Sciatic nerve (tissue), 2 donors: ENCODE data around the gene CMTM5. TPM values are rescaled to one million over a fixed set of nuclear protein-coding genes. Genes with fewer than 3 reads are reported as not detected.
"Not testable (repeated sequence)": the region's sequence is repeated elsewhere in the genome, so short reads cannot be mapped to it uniquely, and the experiment has no call there.

ENCODE experiments used
- ATAC-seq: fragments of 200-7000 bp; cut with Tn5 transposase; one replicate; pipeline ENCODE4 v1.9.1; 2020; ENCODE audit warnings: mild to moderate bottlenecking, moderate library complexity
- DNase-seq: peaks from one replicate; pipeline ENCODE4 v3.0.0-alpha.2; 2020; ENCODE audit warnings: low spot score
- intact Hi-C: fragments of 100-400 bp; cut with DNase I; formaldehyde crosslinking; loops from one replicate; pipeline ENCODE4 v1.14.2; 2022
- total RNA-seq: library from RNA; stranded (reverse); fragmentation: NEBNext Ultra II Directional; extraction: Animal tissue kit (Norgen Biotek cat#: 25700); gene quantifications from one replicate; pipeline ENCODE4 v1.2.1, GENCODE V29; 2021
- donor health status: DM: no; HTN: no; CAD: no.
- donor health status: DM: no; HTN: no; CAD: no.

CMTM5 gene
- total RNA-seq, 1 donor from 2014 or later, result 75.3 TPM

DNA sequence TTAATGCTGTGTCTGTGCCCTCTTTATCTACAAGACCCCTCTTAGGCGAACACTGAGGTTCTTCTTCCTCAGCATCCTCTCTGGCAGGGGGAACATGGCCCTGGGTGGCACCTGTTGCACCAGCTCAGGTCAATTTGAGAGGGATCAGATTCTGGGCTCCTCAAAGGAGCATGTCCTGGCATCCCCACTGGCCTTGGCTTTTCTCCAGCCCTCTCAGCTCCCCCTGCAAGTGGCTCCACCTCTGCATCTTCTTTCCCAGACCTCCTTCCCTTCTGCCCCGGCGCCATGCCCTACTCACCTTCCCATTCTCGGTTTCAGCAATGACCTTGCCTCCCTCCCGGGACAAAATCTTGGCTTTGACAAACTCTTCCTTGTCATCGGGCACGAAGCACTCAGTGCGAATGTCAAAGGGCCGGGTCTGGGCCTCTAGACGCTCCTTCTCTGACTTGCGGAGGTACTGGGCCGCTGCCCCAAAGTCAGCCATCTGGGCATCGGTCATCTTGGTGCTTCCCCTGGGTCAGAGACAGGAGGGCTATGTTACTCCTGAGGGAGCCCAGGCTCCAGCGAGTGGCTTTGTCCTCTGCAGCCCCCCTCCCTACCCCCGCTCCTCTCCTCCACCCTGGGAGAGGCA, 30.0 kb downstream of the CMTM5 start:
- DNase-seq (no peak), ATAC-seq (no peak)
- intact Hi-C loops, result no loop called here

DNA sequence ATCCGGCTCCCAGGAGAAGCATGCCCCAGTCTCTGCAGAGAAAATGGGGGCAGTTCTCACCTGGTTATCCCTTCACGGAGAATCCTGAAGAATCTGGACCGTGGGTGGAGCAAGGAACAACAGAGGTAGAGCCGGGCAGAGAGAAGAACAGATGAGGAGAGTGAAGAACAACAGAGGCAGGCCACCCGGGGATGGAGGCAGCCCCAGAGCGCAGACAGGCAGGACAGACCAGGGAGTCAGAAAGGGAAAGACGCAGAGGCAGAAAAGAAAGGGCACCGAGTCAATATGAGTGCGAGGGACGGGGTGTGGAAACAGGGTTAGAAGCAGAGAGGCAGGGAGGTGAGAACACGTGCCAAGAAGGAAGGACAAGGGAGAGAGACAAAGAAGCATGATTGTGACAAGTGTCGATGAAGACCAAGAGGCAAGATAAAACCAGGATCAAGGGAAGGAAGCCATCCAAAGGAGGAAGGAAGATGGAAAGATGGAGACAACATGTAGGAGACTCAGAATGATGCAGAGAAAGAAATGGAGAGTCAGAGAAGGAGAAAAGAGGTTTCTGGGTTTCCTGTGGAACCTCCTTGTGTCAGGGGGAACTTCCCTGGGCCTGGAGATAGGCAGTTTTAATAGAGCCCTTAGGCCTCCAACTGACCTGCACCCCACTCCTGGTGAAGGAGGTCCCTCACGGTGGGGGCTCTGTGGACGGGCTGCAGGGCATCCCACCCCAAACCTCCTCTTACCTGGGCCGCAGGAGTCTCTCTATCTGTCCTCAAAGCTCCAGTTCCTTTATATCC, 30.9 kb downstream of the CMTM5 start, which contains the start of gene MYH6:
Gene MYH6, minus strand, starts transcription at position 758 of the 791 bp plus-strand sequence. CDS start 1,050 bp downstream, outside the sequence.
- ATAC-seq, result no peak
- intact Hi-C loops, result no loop called here
- no peak for DNase-seq

DNA sequence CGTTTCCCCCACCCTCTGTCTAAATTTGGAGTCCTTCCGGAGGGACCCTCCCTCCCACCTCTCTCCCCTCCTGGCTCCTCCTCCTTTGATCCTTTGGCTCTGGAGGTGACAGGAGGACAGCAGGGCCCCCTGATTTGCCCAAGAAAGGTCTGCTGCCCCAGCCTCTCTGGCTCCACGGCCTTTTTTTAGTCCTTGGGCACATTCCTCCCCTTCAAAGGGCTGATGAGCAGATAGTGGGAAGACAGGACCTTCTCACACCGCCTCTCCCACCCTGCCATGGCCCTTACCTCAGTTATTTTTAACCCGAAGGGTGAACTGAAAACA, 31.4 kb downstream of the CMTM5 start:
- ATAC-seq, result no peak
- DNase-seq, result no peak
- intact Hi-C loops, result no loop called here

DNA sequence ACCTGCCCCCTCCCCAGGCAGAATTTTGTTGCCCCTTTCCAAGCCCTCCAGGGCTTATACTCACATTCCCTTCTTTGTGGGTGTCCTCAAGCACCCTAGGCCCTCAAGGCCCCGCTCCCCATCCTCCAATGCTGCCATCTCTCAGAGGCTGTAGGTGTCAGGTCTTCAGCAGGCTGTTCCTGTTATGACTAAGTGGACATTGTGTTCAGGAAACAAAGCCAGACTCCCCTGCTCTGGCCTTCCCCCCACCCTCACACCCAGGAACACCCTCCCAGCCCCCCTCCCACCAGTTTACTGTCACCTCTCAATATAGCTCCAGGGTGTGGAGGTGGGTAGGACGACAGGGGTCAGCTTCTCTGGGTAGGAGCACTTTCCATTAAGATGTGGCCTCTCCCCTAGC, 32.6 kb downstream of the CMTM5 start:
- ATAC-seq, result no peak
- no peak for DNase-seq
- intact Hi-C loops, result no loop called here

DNA sequence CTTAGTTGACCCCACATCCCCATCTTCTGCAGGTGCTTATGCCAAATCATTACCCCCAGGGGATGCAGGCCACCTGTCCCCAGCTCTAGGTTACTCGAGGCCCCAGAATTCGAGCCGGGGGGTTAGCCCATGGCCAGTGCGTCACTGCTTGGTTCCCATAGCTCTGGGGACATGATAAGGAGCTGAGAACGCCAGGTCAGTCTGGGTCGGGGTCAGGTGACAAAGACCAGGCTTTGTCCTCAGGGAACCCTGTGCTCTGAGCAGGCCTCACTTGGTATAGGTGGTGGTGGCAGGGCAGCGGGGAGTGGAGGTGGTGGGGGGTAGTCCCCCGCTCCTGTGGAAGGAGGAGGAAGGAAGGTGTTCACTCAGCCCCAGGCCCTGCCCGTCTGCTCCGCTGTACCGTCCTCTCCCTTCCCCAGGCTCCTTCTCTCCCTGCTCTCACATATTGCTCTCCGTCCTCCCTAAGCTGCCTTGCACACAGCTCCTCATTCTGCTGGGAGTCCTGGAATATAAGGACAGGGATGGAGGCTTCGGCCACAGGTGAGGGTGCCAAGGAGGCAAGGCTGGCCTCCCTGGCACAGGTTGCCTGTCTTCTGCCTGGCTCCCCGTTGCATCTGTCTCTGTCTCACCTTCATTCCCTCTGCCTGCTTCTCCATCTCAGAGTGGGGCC, 33.3 kb downstream of the CMTM5 start:
- DNase-seq, result no peak
- intact Hi-C loops, result no loop called here
- no peak for ATAC-seq

DNA sequence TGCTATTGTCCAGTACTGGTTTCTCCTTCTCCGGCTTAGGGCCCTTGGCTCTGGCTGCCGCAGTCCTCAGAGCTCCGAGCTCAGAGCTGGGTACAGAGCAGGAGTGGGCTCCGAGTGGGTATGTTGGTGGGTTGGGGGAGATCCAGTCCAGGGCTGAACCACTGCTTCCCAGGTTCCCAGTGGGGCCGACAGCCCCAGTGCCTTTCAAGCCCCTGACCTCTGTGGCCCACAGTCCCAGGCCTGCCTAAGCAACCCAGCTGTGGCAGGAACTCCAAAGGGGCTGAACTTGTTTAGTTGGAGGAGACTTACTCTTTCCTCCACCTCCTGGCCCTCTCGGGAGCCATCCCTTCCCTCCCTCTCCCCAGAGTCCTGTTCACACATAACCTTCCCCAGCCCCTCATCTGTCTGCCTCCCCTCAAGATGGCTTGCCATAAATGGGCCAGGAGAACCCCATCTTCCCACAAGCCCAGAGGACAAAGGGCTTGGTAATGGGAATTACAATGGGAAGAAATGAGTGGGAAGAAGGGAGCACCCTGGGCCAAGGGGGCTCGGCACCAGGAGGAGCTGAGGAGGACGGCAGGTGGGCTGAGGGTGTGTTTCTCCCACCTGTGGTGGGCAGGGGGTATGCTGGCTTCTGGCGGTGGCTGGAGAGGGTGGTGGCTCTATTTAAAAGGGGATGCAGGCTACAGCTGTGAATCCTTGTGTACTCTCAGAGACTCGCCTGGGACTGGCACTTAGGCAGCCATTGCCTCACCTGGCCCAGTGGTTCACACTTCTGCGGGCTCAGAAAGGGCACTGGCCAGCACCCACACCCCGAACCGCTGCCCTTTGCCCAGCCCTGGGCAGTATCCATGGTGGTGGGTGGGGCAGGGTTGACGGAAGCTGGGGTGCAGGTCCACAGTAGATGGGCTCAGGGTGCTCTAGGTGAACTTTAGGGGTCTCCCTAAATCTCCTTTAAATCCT, 35.0 kb downstream of the CMTM5 start:
- ATAC-seq (no peak), DNase-seq (no peak)
- intact Hi-C loops, result no loop called here

DNA sequence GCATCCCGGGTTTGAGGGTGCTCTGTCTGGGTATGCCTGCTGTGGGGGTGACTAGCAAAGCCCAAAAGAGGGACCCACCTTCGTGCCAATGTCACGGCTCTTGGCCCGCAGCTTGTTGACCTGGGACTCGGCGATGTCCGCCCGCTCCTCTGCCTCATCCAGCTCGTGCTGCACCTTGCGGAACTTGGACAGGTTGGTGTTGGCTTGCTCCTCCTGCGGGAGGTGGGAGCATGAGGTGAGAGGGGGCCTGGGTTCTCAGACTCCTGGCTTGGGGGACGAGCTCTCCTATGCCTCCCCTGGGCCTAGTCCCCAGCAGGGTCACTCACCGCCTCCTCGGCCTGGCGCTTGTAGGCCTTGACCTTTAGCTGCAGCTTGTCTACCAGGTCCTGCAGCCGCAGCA, 36.8 kb downstream of the CMTM5 start:
- intact Hi-C loops, result no loop called here
- ATAC-seq (no peak), DNase-seq (no peak)

DNA sequence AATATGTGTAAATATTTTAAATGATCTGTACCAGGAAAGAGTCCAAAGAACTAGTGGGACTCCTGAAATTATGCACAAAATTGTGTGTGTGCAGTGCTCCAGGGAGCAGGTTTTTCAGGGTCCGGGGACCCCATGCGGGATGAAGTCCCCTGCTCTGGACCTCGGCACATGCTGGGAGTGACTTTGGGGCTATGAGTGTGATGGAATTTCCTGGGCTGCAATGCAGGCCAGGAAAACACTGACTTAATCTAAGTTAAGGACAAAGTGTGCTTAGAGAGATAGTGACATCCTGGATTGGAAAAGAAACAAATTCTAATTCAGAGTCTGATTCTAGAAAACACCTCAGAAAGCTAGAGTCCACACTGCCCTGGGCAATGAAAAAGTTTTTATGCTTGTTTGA, 37.4 kb downstream of the CMTM5 start:
- intact Hi-C loops, result no loop called here
- ATAC-seq (no peak), DNase-seq (no peak)

DNA sequence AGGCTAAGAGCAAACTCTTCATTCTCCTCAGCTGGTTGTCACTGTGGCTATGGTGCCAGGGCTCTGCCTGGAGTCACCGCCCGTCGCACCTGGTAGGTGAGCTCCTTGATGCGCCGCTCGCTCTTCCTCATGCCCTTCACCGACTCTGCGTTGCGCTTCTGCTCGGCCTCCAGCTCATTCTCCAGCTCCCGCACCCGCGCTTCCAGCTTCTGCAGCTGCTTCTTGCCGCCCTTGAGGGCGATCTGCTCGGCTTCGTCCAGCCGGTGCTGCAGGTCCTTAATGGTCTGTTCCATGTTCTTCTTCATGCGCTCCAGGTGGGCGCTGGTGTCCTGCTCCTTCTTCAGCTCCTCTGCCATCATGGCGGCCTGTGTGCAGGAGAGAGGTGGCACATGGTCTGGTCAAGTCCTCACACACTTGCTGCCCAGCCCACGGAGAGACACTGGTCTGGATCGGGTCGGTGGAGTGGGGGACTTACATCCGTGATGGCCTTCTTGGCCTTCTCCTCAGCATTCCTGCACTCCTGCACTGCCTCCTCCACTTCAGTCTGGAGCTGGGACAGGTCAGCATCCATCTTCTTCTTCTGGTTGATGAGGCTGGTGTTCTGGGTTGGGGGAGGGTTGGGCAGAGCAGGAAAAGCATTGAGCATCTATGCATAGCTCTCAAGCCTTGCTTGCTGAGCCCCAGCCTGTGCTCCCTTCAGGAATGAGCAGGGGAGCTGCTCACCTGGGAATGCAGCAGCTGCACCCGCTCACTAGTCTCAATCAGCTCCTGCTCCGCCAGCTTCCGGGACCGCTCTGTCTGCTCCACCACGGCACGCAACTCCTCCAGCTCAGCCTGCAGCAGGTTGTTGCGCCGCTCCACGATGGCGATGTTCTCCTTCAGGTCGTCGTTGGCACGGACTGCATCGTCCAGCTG, 38.3 kb downstream of the CMTM5 start:
- intact Hi-C loops, result no loop called here
- ATAC-seq (no peak), DNase-seq (no peak)

DNA sequence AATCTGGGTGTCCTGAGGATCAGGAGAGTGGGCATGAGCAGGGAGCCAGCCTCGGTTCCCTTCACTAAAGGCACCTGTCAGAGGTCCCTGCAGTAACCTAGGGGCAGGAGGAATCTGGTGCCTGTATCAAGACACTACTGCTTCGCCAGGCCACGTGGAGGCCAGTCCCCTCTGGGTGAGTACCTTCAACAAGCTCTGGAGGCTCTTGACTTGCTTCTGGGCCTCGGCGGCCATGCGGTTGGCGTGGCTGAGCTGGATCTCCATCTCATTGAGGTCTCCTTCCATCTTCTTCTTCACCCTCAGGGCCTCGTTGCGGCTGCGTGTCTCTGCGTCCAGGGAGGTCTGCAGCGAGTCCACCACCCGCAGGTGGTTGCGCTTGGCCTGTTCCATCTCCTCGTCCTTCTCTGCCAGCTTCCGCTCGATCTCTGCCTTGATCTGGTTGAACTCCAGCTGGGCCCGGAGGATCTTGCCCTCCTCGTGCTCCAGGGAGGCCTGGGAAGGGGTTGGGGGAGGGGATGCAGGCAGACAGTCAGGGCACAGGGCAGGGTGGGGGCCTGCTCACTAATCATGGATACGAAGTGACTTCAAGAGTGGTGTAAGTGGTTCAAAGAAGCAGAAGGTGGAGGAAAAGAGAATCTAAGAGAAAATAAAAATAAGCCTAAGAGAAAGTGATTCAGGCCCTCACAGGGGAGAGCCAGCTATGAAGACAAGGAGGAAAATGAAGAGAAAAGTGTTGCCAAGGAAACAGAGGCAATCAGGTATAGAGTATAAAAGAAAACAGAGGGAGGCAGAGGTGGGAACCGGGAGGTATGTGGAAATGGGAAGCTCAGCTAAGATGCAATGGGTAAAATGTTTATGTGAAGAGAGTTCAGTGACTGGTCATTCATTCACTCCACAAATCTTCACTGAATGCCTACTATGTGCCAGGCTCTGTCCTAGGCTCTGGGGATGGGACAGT, 39.3 kb downstream of the CMTM5 start:
- intact Hi-C loops, result no loop called here
- DNase-seq (no peak), ATAC-seq (no peak)

DNA sequence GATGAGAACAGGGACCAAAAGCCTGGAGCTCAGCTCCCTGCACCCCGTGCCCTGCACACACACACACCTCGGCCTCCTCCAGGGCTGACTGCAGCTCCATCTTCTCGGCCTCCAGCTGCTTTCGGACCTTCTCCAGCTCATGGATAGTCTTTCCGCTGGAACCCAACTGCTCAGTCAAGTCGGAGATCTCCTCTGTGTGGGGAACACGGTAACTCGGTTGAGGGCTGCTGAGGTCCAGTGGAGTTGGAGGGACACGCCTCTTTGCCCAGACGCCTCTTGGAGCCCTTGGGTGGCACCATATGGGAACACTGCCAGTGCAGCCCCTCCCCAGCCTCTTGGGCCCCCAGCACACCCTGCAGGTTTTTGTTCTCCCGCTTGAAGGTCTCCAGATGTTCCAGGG, 40.0 kb downstream of the CMTM5 start:
- DNase-seq, result no peak
- no peak for ATAC-seq
- intact Hi-C loops, result no loop called here

DNA sequence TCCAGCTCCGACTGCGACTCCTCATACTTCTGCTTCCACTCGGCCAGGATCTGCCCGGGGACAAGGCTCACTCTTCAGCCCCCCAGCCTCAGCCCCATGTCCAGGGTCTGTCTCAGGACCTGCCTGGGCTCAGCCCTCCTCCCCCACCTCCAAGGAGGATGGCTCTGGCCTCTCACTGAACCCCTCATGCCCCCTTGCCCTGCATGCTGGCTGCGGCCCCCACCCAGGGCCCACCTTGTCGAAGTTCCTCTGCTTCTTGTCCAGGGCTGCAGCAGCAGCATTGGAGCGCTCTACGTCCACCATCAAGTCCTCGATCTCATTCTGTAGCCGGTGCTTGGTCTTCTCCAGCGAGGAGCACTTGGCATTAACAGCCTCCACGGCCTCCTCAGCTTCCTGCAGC, 40.4 kb downstream of the CMTM5 start:
- ATAC-seq, DNase-seq, intact Hi-C loops: not testable (repeated sequence)

DNA sequence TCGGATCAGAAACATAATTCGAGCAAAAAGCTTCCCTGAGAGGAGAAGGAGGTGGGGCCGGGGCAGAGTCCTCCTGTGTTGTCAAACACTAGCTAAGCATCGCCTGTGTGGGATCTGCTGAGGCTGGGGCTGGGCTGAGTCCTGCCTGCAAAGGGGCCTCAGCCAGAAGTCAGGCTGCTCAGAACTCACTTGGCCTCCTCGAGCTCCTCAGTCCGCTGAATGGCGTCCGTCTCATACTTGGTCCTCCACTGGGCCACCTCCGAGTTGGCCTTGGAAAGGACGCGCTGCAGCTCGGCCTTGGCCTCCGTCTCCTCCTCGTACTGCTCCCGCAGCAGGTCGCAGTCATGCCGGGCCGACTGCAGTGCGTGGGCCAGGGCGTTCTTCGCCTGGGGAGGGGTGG, 41.2 kb downstream of the CMTM5 start:
- DNase-seq (no peak), ATAC-seq (no peak)
- intact Hi-C loops, result no loop called here

DNA sequence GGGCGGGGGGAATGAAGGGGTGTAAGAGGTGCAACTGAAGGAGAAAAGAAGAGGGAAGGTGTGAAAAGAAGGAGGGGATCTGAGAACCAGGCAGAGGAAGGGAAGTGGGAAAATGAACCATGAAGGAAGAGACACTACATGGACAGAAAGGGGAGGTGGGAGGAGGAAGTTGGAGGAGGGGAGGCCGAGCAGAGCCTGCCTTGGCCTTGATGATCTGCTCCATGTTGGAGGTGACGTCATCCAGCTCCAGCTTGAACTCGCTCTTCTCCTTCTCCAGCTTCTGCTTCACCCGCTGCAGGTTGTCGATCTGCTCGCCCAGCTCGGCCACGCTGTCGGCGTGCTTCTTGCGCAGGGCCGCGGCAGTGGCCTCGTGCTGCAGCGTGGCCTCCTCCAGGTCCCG, 42.8 kb downstream of the CMTM5 start:
- DNase-seq, ATAC-seq, intact Hi-C loops: not testable (repeated sequence)

DNA sequence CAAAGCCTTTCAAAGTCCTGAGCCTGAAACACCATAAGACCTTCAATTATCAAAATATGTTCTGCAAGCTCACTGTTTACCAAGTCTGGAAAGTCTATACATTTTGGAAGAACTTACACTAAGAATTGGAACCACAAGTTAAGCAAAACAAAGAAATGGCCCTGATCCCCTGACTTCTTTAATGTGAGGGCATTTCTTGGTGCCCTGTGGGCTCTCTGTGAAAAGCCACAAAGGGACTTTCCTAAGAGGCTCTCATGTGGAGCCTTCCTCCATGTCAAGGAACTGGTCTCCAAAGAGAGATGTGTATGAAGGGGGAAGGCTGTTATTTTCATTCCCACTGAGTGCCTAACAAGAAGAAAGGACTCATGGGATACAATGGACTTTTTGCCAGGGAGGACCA, 44.7 kb downstream of the CMTM5 start:
- ATAC-seq, result no peak
- intact Hi-C loops, result no loop called here
- no peak for DNase-seq

DNA sequence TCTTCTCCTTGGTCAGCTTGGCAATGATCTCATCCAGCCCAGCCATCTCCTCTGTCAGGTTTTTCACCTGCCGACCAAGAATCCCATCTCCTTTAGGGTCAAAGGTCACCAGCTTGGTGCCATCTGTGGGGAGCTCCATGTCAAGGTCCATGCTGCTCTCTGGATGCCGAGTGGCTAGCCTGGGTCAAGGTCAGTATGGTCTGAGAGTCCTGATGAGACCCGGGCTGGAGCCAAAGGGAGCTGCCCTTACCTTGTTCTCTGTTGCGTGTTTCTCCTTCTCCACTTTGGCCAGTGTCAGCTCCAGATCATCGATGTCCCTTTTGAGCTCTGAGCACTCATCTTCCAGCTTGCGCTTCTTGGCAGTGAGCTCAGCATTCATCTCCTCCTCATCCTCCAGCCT, 46.8 kb downstream of the CMTM5 start:
- DNase-seq, result no peak
- intact Hi-C loops, result no loop called here
- no peak for ATAC-seq

DNA sequence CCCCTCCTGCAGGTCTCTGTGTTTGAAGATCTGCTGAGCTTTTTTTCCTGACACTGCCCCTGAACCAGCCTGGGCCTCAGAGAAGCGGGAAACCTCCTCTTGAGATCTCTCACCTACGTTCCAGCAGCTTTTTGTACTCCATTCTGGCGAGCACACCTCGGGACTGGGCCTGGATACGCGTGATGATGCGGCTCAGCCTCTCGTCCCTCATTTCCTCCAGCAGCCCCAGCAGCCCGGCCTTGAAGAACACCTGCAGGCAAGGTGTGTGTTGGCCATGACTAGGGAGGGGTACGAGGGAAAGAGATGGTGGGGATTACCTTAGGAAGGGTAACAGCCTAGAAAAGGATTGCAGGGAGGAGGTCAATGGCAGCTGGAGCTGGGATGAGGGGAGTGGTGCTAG, 48.3 kb downstream of the CMTM5 start:
- intact Hi-C loops, result no loop called here
- ATAC-seq, result no peak
- DNase-seq, result no peak
